GM19238 (cell line): ENCODE measurements around the gene ADAMTS10.
A peak's percentile ranks its signal among the peaks of the same experiment; 100 is the strongest.
"Not testable (repeated sequence)": the region's sequence is repeated elsewhere in the genome, so short reads cannot be mapped to it uniquely, and the experiment has no call there.

Experiments used
- DNase-seq: peaks from one replicate; pipeline ENCODE4 v3.0.0; 2011; ENCODE audit warnings: low spot score; ENCODE audit not compliant: insufficient read length

The ADAMTS10 gene

DNA sequence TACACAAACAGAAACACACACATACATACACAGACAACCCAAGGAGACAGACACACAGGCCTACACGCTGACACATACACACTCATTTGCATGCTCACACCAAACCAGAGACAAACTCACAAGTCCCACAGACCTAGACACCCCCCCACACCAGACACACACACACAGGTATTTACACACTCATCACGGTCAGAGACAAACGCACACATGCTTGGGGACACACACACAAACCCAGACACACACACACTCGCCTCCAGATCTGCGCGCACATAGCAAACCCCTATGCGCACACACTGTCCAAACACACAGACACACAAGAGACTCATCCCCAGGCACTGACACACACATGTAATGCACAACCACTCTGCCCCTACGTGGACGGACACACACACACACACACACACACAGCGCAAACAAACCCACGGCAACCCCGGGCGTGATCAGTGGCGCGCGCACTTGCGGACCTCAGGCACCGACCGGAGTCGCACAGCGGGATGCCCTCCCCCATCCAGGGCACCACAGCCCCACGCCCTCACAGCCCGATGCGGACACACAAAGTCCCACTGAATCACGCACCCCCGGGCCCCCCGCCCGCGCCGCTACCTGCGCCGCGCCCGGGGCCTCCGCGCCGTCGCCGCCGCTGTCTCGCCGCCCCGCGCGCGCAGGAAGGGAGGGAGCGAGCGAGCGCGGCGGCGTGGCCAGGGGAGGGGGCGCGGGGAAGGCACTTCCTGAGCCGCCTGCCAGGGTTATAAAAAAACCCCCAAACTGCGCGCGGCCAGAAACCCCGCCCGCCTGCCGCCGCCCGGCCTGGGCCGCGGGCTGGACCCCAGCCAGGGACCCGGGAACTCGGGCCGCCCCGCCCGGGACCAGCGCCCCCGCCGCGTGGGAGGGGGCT is at the start of gene ADAMTS10:
Gene ADAMTS10 (minus strand): TSS at position 675 of the 895 bp plus-strand sequence. CDS start 5,005 bp downstream, outside the sequence.
- no peak for DNase-seq

DNA sequence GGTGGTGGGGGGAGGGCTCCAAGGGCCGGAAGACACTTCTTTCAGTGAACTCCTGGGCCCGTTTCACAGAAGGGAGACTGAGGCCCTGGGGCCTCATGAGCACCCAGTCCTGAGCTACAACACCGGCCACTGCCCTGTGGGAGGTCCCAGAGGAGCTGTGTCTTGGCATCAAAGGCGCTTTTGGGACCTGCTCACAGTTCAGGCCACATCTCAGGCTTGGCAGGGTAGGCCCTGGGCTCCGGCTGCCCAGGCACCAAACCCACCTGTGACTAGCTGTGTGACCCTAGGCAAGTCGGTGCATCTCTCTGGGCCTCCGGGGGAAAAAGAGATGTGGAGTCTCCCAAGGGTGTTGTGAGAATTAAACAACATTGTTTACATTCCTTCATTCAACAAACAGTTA is 49.4 kb upstream of the ADAMTS10 start:
- no peak for DNase-seq

DNA sequence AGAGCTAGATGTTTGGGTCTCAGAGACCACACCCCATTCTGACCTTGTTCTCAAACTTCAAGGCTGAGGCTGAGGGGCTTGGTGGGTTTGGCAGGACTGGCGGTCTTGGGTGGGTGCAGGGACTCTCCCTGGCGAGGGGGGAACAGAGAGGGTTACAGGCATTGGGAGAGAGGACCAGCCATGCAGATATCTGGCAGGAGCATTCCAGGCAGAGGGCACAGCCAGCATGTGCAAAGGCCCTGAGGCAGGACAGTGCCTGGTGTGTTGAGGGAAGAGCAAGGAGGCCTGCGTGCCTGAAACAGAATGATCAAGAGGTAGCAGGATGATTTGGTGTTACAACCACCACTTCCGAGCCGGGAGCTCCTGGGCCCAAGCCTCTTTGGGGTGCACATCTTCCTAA is 47.4 kb upstream of the ADAMTS10 start:
- DNase-seq: no peak

DNA sequence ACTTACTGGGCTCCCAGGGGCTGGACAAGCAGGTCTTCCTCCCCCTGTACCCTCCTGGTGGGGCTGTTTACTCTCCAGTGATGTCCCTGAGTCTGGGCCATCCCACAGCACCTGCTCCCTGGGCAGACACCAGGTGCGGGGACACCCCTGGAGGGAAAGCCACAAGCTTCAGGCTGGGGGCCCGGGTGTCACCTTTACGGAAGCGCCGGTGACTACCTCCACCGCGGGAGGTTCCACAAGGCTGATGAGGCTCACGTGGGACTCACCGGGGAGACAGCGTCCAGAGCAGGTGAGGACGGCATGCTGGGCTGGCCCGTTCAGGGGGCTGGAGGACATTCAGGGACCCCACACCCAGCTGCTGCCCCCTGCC is 44.8 kb upstream of the ADAMTS10 start:
- no peak for DNase-seq

DNA sequence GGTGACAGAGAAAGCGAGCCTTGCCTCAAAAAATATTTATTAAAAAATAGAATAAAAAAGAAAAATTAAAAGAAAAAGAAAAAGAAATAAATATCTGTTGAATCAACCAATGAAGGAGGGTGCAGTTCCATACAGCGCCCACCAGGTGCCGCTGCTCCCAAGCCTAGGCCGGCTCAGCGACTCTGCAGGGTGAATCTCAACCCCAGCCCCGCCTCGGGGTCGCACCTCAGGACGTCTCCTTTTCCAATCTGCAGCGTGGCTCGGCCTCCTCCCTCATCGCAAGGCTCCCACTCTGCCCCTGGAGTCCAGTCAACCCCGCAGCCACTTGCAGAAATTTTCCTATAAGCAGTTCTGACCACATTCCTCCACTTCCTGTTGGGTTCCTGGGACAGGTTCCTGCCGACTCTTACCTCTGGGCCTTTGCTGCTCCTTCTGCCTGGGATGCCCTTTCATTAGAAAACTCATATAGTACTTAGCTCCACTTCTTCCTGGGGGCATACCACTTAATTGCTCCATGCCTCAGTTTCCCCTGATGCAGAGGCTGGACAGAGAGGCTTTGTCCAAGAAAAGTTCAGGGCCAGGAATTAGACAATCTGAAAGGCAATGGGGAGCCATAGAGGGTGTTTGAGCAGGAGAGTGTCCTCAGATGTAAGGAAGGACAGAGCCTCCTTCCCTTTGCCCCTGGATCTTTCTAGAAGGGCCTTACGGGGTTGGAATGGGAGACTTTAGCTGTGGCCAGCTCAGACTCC is 44.2 kb upstream of the ADAMTS10 start:
- peak; percentile 68 for DNase-seq

DNA sequence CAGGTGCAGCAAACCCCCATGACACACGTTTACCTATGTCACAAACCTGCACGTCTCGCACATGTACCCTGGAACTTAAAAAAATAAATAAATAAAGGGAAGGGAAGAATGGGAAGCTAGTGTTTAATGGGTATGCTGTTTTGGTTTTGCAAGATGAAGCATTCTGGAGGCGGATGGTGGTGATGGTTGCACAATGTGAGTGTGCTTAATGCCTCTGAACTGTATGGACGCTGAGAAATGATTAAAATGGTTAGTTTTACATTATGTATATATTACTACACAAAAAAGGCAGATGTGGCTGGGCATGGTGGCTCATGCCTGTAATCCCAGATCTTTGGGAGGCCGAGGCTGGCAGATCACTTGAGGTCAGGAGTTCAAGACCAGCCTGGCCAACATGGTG is 37.7 kb upstream of the ADAMTS10 start:
- DNase-seq: no peak

DNA sequence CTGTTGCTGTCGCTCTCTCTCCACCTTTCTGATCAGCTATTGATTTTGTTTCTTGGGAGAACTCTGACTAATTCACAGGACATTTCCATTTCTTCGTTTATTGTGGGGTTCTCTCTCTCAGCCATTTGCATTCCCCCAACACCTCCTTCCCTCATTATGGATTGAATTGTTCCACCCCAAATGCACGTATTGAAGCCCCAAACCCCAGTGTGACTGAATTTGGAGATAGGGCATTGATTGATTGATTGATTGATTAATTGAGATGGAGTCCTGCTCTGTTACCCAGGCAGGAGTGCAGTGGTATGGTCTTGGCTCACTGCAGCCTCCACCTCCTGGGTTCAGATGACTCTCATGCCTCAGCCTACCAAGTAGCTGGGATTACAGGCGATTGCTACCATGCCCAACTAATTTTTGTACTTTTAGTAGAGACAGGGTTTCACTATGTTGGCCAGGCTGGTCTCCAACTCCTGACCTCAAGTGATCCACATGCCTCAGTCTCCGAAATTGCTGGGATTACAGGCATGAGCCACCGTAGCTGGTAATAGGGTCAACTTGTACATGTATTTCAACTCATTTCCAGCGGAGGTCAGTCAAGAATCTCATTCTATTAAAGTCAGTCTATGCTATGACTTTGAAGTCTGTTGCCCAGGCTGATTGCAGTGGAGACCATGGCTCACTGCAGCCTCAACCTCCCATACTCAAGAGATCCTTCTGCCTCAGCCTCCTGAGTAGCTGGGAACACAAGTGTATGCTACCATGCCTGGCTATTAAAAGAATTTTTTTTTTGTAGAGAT is 33.5 kb upstream of the ADAMTS10 start:
- no peak for DNase-seq

DNA sequence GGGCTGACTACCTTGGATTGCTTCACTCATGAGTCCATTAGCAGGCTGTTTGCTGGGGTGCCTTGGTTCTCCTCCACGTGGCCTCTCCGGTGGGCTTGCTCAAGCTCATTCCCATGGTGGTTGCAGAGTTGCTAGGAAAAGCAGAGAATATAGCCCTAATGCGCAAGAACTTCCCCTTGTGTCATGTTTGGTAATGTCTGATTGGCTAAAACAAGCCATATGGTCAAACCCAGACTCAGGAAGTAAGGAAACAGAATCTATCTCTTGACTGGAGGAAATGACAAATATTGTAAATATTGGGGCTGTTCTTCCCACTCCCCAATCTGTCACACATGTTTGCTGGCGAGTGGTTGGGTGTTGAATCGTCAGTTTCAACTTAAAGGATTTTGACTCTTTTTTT is 32.0 kb upstream of the ADAMTS10 start:
- no peak for DNase-seq

DNA sequence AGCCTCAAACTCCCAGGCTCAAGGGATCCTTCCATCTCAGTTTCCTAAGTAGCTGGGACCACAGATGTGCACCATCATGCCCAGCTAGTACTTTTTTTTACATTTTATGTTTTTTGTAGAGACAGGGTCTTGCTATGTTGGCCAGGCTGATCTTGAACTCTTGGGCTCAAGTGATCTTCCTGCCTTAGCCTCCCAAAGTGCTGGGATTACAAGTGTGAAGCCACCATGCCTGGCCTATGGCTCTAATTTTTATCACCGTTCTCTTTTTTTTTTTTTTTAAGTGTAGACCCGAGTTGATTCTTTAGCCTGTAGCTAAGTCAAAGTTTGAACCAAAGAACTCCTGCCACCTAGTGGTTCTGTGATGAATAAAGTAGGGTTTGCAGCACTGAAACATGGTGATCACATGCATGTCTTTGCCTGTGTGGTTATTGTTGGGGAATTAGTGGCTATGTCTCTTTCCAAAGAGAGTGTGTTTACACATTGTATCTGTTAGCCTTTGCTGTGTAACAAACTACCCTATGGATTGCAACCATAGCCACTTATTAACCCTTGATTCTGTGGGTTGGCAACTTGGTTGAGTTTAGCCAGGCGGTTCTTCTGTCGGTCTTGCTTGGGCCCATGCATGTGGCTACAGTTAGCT is 31.5 kb upstream of the ADAMTS10 start:
- DNase-seq: no peak

DNA sequence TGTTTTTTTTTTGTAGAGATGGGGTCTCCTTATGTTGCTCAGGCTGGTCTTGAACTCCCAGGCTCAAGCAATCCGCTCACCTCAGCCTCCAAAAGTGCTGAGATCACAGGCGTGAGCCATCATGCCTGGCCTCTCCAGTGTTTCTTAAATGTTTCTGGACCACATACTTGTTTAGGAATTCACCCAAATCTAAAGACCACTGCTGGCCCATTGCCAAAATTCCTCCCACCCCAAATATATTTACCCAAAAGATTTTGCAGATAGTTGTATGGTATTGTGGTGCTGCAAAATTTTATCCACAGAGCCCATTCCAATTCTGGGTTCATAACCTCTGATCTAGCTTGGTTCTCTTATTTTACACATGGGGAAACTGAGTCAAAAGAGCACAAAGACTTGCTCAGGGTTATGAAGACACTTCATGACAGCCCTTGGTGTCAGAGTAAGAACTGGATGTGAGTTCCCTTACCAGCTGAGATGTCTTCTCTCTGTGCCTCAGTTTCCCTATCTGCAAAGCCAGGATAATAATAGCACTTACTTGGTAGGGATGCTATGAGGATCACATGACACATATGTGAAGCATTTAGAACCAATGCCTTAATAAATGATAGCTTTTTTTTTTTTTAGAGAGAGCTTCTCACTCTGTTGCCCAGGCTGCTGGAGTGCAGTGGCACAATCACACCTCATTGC is 30.8 kb upstream of the ADAMTS10 start:
- no peak for DNase-seq

DNA sequence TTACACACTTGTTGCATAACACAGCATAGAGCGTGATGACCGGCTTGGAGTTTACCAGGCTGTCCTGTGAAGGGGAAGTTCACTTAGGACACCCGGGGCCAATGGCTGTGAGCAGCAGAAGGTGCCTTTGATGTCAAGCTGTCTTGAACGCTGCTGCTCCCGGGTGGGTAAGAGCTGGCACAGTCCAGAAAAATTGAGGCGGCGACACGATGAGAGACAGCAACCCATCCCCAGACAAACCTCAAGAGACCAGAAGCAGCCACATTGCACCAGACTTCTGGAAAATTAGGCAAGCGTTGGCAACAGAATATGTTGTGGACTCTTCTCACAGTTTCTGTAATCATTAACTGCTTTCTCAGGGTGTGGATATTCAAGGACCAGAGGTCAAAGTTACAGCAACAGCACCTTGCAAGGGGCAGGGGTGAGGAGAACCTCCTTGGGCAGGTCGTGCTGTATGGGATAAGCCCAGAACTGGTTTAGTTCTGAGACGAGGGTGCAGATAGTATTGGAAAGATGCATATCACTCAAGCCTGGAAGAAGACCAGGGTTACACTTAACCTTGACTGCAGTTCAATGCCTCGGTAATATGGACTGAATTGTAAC is 30.0 kb upstream of the ADAMTS10 start:
- no peak for DNase-seq

DNA sequence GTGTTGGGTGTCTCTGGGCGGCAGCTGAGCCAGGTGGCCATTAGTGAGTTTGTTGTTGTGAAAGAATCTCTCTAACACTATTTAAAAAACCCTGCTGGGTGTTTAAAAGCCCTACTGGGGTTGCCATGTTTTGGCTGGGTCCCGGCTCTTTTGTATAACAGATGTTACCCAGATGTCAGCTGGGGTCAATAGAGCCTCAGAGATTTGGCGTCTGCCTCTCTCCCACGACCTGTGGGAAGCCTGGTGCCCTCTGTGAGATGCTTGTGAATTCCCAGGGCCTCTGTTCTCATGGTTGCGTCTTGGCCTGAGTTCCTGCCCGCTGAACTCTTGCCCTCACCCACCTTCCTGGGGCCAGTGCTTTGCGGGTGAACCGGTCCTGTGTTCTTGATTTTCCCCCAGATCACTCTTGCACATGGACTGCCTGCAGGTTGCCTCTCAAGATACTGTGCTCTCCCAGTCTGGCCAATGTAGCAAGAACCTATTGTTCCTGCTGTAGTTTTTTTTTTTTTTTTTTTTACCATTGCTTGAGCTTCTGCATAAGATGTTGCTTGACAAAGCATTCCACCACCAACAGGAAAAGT is 29.4 kb upstream of the ADAMTS10 start:
- DNase-seq: no peak

DNA sequence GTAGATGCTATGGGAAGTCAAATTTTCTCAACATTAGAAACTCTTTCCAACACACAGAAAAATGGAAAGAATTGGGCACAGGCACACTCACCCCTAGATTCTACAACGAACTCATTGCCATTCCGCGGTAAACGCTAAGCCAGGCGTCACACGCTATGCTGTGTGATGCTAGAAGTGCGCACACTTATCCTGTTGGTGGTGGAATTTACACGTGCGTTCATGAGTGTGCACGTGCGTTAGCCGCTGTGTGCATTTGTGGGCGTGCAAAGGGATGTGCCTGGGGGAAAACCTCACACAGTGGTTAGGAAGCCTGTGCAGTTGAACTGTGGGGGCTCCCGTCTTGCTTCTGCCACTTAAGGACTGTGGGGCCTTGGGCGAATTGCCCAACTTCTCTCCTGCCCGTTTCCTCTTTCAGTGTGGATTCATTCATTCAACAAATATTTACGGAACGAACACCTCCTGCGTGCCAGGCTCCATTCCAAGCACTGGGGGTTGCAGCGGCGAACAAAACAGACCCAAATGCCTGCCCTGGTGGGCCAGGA is 27.6 kb upstream of the ADAMTS10 start:
- no peak for DNase-seq

DNA sequence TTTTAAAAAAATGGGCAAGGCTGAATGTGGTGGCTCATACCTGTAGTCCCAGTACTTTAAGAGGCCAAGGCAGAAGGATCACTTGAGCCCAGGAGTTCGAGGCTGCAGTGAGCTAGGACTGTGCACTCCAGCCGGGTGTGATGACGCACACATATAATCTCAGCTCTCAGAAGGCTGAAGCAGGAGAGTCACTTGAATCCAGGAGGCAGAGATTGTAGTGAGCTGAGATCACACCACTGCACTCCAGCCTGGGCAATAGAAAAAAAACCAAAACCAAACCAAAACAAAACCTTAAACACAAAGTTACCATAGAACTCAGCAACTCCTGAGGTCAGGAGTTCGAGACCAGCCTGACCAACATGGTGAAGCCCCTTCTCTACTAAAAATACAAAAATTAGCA is 26.6 kb upstream of the ADAMTS10 start:
- DNase-seq: not testable (repeated sequence)

DNA sequence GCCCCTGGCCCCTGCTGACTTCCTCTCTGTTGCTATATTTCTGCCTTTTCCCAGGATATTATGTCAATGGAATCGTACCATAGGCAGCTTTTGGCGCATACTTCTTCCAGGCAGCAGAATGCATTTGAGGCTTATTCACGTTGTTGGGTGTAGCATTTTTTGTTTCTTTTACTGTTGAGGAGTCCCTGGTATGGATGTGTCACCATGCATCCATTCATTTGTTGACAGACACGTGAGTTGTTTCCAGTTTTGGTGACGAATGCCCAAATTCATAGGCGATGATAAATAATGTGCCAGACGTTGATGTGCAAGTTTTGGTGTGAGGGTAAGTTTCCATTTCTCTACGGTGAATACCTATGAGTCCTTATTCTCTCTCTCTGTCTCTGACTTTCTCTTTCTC is 24.9 kb upstream of the ADAMTS10 start:
- no peak for DNase-seq

DNA sequence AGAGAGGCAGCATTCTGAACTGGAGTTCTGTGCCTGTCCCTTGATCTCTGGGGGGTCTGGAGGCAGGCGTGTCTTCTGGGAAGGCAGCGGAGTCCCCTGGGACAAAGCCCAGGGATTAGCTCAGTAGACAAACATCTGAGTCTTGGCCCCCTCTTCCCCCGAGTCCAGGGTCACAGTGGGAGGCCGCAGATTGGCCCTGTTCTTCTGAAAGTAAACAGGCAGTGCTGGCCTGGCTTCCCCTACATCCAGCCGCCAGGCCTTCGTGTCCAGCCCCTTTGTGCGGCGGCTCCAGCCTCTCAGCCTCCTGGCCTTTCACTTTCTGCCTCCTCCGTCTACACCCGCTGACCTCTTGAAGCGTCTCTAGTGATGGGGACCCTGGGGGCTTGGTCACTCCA is 20.9 kb upstream of the ADAMTS10 start:
- DNase-seq: no peak

DNA sequence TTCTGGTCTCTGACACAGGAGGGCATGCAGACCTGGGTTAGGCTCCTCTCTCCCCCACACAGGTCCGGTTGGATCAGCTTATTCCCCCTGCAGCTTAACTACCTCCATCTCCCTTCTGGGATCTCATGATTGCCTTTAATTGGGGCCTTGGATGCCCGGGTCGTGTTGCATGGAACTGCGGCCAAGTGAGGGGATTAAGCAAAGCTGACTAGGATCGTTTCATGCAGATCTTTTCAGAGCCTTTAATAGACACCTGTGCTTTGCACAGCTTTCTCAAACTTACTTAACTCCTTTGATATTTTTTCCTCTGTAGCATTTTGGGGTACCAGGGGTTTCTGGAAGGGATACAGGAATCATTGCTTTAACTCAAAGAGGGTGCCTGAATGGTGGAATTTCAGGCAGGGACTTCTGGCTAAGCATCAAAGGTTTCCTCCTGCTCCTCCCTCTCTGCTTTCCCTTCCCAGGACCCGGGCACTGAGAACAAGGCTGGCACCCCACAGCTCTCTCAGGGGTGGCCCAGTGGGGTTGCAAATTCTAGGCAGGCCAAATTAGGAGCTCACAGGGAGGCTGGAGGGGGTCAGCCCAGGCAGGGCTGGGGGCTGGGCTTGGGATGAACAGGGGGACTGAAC is 20.4 kb upstream of the ADAMTS10 start:
- DNase-seq: no peak

DNA sequence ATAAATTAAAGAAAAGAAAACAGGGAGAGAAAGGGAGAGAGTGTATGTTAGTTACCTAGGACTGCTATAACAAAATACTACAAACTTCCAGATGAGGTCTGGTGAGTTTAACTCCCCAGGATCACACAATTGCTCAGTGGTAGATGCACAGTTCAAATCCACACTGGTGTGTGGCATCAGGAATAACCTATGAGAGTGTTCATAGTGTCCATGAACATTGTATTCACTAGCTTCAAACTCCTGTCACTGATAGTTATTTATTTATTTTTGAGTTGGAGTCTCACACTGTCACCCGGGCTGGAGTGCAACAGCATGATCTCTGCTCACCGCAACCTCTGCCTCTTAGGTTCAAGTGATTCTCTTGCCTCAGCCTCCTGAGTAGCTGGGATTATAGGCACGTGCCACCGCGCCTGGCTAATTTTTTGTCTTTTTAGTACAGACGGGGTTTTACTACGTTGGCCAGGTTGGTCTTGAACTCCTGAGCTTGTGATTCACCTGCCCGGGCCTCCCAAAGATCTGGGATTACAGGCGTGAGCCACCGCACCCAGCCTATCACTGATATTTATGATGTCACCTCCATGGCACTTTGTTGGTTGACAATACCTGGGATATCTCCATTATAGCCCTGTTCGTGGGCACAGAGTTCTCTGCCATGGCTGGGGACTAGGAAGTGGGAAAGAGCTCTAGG is 19.6 kb upstream of the ADAMTS10 start, which contains the start of gene NFILZ:
Gene NFILZ (plus strand): TSS at position 638 of the 688 bp plus-strand sequence. CDS start 46,133 bp downstream, outside the sequence.
- no peak for DNase-seq
